ENCODE measurements around the gene GREB1. TPM values are rescaled to one million over a fixed set of nuclear protein-coding genes. Genes with fewer than 3 reads are reported as not detected.
A peak's percentile ranks its signal among the peaks of the same experiment; 100 is the strongest.

The GREB1 gene
- total RNA-seq, 1 donor from 2014 or later: 6.9 TPM

DNA sequence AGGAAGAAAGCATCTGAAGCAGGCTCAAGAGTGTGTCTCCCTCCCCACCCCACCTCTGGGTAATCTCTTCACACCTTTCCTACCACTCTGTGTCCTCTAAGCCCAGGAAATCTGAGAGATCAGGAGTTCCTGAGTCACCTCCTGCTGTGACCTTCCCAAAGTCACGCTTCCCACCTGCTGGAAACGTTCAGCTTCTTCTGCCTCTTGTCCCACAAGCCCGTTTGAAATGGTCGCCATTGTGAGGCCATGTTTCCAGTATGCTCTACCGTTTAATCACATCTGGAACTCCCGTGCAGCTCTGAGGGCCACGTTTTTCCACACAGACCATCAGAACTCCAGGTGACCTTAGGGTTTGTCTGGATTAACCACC lies 25.9 kb downstream of the GREB1 start:
- no peak for DNase-seq

GRCh38 chr2:11560806-11561205 lies 27.0 kb downstream of the GREB1 start:
- DNase-seq: no peak

GRCh38 chr2:11562011-11562410 lies 28.2 kb downstream of the GREB1 start:
- no peak for DNase-seq

- no peak for DNase-seq
These were observed 28.6 kb downstream of the GREB1 start for GRCh38 chr2:11562476-11562875.

DNA sequence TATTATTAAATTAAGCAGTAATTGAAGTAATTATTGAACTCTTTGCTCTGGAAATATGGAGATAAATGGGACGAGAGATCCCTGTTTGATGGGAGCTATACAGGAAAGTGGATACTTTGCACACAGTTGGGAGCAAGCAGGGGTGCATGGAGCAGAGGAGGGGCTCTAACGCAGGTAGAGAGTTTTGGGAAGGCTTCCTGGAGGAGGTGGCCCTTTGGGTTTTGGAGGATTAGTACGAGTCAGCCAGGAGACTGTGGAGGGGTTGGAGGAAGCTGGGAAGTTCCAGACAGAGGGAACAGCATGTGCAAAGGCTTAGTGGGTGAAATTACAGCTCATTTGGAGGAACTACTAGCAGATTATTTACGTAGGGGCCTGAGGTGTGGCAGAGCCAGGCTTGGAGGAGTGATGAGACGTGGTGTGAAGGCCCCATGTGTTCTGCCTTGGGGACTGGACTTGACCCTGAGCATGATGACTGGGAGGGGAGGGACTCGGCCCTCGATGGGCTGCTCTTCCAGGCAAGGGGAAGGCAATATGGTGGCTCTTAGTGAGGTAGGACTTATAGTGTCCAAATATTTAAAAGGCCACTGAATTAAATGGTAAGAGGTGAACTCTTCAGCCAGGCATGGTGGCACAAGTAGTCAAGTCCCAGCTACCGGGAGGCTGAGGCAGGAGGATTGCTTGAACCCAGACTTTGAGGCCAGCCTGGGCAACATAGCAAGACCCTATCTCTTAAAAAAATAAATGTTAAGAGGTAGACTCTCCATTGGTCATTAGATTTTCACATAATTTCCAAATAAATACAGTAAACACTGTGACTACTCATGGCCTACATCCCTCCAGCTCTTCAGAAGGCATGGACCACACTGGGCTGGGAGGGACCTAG lies 30.2 kb downstream of the GREB1 start:
- no peak for DNase-seq

- no peak for DNase-seq
These were observed 31.1 kb downstream of the GREB1 start for GRCh38 chr2:11564816-11565567.

DNA sequence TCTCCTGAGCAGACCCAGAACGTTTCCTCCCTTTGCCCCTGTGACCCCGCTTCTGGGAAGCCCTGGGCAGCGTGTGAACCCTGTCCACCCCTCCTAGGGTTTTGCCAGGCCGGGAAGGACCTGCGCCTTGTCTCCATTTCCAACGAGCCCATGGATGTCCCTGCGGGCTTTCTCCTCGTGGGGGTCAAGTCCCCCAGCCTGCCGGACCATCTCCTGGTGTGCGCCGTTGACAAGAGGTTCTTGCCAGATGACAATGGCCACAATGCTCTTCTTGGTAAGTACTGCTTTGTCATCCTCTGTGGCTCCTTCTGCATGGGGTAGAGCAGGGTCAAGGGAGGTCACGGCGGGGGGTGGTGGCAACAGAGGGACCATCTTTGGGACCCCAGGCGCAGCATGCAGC lies 32.5 kb downstream of the GREB1 start:
- no peak for DNase-seq

DNA sequence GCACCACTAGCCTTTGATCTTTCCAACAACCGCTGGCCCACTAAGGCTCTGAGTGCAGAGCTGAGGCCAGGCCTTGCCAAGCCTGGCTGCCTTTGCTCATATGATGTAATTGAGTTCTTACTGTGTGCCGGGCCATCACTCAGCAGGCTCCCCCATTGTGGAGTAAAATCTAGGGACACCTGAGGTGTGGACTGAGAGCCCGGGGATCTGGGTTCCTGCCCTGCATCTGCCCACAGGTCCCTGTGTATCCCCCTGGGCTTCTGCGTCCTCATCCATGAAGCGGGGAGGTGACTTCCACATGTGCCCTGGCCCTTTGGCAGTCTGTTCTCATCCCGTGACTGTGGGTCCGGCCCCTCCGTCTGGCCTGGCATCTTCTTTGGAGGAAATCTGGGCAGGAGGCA lies 33.8 kb downstream of the GREB1 start:
- DNase-seq: no peak

DNA sequence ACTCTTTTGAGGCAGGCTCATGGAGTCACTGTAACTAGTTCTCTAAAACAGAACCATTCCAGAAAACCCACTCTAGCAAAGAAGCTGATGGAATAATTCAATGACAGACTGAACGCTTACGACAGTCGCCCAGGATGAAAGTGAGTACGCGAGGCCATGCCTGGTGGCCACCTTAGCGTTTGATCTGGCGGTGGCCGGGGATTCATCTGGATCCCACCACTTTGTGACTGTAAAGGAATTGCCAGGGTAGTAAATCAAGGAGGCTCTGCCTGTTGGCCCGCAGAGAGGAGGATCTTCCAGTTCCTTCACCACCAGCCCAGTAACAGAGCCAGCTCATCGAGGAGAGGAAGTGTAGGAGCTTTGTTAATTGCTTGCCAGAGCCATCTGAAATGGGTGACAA lies 34.6 kb downstream of the GREB1 start:
- no peak for DNase-seq

- DNase-seq: no peak
These were observed 35.8 kb downstream of the GREB1 start for GRCh38 chr2:11569636-11570035.

GRCh38 chr2:11571170-11571569 lies 37.3 kb downstream of the GREB1 start:
- peak; percentile 16 for DNase-seq

DNA sequence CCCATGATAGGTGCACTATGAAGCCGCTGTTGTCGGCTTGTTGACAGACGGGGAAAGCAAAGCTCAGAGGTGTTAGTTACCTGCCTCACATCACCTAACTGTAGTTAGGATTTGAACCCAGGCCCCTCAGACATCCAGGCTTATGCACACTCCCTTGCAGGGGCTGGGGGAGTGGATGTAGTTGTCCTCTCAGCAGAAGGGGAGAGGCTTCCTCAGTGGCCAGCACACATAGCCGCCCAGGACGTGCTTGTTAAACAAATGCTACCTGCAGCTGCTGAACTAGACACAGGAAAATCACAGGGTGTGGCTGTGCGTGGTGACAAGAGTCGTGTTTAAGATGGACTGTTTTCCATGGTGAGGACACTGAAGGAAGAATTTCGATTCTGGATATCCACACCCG lies 39.2 kb downstream of the GREB1 start:
- DNase-seq: no peak

GRCh38 chr2:11573418-11574175 lies 39.8 kb downstream of the GREB1 start:
- no peak for DNase-seq

DNA sequence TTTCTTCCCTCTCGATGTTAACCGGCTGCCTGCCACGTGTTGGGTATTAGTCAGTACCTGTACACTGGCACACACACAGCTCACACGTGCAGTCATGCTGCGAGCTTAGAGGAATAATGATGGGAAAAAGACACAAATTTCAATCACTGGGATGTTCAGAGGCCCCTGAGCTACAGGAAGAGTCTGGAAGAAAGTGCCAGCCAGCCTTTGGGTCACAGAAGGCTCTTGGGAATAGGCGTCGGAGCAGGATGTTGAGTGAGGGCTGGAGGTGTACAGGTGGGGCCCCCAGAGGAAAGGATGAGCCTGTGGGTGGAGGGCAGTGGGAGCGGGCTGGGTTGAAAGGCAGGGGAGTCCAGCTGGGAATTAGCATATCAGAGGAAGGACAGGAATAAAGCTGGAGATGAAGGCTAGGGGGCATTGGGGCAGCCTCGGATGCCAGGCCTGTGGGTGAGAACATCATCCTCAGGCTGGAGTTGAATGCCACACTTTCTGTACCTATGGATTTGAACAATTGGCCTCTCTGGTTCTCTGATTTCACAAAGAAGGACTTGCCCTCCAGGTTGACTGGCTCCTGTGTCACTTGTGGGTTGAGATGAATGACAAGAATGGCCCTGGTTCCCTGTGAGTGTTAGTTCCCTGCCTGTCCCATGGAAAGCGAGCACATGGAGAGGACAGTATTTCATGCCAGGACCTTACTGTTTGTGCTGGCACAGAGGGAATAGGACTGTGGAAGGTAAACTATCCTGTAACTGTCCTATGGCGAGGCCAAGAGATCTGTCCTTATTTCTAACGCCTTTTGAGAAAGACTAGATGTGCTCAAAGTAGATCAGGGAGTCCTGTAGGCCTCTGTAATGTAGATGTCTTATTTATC lies 40.6 kb downstream of the GREB1 start:
- peak; percentile 13 for DNase-seq

DNA sequence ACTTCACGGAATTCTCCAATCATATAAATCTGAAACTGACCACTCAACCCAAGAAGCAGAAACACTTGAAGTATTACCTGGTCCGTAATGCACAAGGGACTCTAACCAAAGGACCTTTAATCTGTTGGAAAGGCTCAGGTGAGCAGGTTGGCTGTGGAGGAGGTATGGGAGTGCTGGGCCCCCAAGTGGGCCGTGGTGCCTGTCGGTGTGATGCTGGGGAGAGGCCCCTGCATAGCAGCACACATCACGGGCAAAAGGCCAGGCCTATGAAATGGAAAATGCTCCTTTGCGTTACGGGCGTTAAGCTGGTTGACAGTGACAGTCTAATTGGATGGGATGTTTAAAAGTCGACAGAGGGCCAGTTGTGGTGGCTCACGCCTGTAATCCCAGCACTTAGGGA lies 42.6 kb downstream of the GREB1 start:
- DNase-seq: no peak

DNA sequence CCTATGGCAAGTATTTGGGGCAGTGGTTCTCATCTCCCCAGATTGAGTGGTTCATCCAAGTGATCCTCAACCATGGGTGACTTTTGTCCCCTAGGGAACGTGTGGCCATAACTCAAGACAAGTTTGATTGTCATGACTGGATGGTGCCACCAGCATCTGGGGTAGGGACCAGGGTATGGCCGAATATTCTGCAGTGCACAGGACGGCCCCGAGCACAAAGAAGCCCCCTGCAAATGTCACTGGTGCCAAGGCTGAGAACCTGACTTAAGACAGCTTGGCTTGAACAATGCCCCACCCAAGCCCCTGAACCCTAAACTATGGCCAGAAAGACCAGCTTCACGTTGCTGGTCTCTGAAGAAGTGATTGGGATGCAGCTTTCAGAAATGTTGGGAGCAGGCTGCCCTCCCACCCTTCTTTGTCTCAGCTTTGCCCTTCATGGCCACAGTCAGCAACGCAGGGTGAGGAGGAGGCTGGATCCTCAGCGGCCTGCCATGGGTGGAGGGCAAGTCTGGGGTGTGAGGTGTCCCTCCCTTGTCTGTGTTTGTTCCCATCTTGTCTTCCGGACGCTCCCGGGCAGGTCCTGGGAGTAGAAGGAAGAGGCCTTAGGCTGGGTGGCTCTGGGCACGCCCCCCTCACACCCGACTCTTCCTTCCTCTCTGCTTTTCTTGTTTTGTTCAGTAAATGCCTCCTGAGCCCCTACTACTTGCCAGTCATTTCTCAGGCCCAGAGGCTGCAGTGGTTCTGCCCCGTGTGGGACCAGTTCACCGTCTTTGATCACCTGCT lies 43.4 kb downstream of the GREB1 start:
- DNase-seq: no peak

- DNase-seq: no peak
These were observed 44.5 kb downstream of the GREB1 start for GRCh38 chr2:11578081-11578948.

DNA sequence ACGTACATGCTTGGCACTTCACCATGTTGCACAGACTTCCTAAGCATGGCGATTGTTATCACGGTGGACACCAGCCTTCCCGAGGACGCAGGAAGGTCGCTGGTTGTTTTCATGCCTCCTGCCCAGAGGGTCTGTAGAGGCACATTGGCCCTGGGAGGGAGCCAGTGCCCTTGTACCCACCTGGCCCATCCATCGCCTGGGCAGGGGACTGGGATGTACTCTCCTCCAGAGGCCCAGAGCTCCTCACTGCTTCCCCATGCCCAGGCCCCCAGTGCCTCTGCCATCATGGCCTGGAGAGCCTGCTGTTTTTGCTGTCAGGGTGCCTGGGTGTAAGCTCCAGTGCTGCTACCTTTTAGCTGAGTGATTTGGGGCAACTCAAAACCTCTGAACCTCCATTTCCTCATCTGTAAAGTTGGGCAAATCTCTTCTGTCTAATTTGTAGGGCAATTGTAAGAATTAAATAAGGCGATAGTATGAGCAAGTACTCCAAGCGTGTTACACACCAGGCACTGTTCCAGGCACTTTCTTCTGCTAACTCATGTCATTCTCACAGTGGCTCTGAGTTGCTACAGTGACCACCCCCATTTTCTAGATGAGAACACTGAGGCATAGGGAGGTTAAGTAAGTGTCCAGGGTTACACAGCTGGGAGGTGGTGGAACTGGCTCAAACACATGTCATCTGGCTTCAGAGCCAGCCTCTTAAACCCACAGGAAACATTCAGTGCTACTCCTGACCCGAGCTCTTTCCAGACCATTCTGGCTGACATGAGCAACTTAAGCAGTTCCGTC lies 45.3 kb downstream of the GREB1 start:
- DNase-seq: no peak

Measured in tongue (tissue), 2 donors.